Right kidney (tissue), 1 donor: Measurements from ENCODE around the gene DNAH14.
A peak's percentile ranks its signal among the peaks of the same experiment; 100 is the strongest.
"Not testable (repeated sequence)": the region's sequence is repeated elsewhere in the genome, so short reads cannot be mapped to it uniquely, and the experiment has no call there.

ENCODE experiments used
- DNase-seq: peaks from one replicate; pipeline ENCODE4 v3.0.0-alpha.2; 2016

The DNAH14 gene

DNA sequence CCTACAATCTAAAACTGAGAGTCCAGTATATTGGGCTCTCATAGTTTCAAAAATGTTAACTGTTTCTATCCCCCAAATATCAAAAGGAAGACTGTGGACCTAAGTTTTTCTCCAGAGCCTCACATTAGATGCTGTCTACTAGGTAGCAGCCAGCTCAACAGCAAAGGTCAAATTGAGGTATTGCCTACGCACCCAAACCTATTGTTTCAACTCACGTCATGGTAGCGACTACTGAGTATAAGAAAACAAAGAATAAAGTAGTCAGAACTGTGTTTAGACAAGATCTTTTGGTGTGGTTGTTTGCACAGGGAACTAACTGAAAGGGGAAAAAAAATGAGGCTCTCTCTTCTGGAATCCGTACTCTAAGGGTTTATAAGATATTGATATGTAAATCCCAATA, 325.2 kb downstream of the DNAH14 start:
- DNase-seq, result no peak

DNA sequence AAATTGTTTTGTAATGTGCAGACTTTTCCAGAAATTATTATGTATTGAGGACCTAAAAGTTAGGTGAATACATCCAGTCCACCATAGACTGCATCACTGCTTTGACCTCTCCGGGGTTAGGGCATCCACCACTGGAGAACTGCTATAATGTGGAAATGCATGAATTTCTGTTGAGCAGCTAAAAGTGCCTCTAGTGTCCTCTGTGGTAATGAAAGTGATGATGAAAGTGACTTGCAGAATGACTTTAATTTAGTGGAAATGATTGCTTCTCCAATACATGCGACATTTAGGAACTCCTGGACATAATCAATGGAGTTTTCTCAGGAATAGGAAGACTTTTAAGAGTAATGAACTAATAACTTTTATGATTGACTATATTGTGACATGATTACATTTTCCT, 327.6 kb downstream of the DNAH14 start:
- DNase-seq, result no peak

DNA sequence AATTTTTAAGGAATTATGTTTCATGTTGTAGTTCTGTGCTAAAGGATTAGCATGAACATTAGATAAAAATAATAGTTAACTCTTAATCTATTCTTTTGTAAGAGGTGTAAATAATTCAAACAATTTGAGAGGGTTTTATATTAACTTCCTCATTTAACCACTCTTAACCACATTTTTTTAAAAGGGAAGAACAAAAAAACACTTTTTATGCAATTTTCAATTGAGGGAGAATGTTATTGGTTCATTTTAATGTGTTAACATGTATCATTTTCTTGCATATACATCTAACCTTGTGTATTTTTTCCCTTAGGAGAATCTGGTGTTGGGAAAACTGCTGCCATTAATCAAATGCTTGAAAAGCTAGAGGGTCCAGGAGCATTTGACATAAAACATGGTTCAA, 329.3 kb downstream of the DNAH14 start:
- no peak for DNase-seq

DNA sequence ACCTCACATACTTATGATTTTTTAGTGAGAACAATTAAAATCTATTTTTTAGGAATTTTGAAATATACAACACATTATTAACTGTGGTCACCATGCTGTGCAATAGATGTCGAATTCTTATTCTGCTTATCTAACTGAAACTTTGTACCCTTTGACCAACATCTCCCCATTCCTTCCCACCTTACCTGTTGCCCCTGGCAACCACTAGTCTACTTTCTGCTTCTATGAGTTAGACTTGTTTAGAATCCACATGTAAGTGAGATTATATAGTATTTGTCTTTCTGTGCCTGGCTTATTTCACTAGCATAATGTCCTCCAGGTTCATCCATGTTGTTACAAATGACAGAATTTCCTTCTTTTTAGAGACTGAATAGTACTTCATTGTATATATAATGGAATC, 330.1 kb downstream of the DNAH14 start:
- no peak for DNase-seq

DNA sequence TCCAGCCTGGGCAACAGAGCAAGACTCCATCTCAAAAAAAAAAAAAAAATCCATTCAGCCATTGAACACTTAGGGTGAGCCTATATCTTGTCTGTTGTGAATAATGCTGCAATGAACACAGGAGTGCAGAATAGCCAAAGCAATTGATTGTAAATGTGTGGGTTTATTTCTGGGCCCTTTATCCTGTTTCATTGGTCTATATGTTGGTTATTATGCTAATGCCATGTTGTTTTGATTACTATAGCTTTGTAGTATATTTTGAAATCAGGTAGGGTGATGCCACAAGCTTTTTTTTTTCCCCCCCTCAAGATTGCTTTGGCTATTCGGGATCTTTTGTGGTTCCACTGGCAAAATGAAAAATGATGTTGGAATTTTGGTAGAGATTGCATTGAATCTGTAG, 330.8 kb downstream of the DNAH14 start:
- DNase-seq, result no peak

DNA sequence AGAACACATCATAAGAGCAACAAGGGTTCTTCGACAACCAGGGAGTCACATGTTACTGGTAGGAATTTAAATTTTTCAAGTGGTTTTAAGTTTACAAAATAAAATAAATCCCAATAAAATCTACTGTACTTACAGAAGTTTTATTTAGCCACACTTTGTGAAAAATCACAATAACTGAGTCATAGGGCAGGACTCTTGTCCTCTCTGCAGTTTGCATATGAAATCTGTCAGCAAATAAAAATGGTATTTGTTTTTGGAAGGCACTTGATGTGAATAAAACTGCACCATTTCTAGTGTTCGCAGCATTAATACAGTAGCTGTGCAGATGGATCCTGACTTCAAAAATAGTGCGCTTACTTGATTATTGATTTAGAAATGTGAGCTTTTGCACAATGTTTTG, 348.0 kb downstream of the DNAH14 start:
- DNase-seq, result no peak

DNA sequence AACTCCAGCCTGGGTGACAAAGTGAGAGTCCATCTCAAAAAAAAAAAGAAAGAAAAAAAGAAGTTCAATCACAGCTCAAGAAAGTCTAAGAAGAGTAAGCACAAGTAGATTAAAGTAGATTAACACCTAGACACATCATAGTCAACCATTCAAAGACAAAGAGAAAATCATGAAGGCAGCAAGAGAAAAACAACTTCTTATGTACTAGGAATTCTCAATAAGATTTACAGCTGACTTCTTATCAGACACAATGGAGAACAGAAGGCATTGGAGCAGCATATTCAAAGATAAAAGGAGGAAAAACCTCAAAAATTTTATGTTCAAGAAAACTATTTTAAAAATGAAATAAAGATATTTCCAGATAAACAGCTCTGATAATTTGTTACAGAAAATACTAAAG, 351.1 kb downstream of the DNAH14 start:
- no peak for DNase-seq

DNA sequence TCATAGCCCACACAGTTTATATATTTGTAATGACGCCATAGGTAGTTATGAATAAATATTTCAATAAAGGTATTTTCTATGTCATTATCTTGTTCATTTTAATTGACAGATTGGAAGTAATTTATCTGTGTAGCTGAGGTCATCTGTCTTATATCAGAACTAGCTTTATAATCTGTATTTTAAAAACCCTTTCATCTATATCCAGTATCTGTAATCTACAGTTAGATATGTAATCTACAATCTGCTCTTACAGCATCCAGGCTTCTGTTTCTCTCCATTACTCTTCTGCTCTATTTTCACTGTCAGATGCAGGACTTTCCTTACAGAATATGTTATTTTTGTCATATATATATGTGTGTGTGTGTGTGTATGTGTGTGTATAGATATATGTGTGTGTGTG, 360.8 kb downstream of the DNAH14 start:
- DNase-seq, result no peak

DNA sequence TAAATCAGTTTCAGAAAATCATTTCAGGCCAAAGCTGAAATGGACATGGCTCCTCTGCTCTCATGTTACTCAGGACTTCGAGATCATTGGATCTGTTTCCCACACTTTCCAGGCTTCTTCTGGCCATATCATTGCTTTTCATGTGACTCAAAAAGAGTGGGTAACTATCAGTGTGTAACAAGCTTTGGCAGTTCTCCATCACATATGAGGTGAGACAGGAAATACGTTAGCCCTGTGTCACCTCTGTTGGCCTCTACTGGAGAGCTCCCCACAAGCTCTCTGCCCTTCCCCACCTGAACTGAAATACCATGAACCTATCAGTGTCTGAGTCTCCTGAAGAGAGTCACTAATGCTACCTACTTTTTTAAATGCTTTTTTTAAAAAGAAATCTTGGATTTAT, 370.1 kb downstream of the DNAH14 start:
- no peak for DNase-seq

DNA sequence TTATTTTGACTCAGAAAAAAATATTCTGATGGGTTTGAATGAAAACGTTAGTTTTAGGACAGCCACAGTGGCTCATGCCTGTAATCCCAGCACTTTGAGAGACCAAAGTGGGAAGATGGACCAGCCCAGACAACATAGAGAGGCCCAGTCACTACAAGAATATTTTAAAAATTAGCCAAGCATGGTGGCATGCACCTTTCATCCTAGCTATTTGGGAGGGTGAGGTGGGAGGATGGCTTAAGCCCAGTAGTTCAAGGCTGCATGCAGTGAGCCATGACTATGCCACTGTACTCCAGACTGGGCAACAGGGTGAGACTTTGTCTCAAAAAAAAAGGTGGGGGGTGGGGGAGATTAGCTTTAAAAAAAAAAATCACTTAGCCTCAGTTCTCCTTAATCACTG, 370.9 kb downstream of the DNAH14 start:
- DNase-seq, result no peak

DNA sequence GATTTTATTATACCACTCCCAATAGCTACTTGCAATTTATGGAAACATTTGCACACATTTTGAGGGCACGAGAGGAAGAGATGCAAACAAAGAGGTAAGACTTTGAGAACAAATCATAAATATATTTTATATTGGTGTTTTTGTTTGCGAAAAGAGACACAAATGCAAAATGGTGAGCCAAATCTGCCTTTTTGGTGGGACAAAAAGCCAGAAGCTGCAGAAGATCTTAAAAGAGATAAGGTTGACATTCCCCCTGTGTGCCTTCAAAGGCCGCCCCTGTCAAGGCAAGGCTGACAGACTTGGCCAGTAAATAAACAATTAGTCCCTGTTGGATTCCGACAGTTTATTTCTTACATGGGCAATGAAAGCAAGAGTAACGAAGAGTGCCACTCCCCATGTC, 375.5 kb downstream of the DNAH14 start:
- DNase-seq, result no peak

DNA sequence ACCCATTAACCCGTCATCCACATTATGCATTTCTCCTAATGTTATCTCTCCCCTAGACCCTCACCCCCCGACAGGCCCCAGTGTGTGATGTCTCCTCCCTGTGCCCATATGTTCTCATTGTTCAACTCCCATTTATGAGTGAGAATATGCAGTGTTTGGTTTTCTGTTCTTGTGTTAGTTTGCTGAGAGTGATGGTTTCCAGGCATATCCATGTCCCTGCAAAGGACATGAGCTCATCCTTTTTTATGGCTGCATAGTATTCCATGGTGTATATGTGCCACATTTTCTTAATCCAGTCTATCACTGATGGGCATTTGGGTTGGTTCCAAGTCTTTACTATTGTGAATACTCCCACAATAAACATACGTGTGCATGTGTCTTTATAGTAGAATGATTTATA, 381.1 kb downstream of the DNAH14 start:
- DNase-seq, result not testable (repeated sequence)

DNA sequence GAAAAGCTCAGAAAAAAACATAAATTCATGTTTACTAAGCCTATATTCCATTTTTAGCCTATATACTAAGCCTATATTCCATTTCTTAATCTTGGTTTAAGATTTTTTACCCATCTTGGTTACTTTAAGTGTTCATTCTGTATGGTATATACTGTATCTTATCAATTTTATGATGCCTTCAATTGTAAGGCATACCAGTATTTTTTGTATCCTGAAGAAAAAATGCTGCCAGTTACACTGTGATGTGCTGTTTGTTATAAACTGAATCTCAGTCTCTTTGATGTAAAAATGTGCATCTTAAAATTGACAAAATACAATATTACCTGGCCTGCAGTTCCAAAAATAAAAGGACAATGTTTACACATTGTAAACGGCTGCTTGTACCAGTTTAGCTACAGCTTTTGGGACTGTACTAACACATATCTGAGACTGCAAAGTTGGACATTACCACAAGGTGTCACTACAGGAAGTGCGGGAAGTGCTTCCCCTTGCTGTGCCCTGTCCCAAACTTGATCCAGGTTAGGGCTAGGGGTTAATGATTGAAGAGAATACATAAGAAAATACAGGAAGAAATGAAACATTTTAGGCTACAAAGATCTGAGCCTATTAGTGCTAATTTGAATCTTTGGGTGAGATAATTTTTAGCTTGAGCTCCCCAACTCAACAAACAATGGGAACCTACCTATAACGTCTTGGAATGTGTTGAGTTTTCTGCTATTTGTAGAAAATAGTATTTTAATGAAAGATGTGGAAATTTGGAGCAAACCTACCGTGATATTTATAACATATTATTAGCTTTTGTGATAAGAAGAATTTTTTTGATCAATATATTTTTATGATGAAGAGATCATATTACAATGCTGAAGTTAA, 389.5 kb downstream of the DNAH14 start:
- peak; percentile 26 for DNase-seq

DNA sequence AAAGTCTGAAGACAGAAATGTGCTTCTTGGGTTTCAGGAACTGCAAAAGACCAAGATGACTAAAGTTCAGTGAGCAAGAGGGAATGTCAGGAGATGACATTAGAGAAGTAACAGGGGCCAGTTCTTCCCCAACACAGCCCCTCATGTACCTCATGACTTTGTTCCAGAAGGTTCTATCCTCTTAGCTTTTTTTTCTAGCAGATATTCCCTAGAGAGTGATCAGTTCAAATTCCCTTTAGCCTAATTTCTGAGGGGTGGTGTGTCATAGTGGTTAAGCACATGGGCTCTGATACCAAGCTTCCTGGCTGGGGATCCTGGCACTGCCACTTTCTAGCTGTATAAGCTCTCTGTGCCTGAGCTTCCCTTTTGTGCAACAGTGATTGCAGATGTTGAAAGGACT, 390.4 kb downstream of the DNAH14 start:
- DNase-seq, result no peak

DNA sequence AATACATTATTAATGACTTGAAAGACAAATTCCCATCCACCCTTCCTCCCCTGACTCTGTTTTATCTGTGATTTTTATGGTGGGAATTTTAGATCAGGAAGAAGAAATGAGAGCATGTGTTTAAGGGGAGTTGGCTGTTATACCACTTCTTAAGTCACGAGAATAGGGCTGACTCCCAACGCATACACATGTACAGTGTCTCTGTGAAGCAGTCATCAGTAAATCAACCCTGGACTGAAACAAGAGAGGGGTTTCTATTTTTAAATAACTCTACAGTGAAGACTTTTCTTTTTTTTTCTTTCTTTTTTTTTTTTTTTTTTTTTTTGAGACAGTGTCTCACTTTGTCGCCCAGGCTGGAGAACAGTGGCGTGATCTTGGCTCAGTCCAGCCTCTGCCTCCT, 392.3 kb downstream of the DNAH14 start:
- no peak for DNase-seq

DNA sequence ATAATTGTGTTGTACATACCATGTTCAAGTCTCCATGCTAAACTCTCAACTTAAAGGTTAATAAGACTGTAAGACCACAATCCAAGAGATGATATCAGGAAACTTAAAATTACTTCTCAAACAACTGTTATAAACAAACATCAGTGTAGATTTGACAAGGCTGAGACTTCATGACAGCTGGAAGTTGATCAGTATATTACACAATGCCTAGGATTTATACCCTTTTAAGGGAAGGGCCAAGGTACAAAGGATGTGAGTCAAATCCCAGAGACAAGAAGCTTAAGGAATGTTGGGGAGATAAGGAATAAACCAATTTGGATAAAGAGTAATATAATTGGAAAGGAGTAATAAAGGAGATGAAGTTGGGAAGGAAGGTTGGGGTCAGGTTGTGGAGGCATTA, 399.6 kb downstream of the DNAH14 start:
- DNase-seq, result no peak

DNA sequence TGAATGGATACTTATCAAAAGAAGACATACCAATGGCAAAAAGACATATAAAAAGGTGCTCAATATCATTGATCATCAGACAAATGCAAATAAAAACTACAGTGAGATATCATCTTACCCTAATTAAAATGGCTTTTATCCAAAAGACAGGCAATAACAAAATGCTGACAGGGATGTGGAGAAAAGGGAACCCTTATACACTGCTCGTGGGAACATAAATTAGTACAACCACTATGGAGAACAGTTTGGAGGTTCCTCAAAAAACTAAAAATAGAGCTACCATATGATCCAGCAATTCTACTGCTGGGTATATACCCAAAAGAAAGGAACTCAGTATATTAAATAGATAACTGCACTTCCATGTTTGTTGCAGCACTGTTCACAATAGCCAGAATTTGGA, 400.5 kb downstream of the DNAH14 start:
- not testable (repeated sequence) for DNase-seq

DNA sequence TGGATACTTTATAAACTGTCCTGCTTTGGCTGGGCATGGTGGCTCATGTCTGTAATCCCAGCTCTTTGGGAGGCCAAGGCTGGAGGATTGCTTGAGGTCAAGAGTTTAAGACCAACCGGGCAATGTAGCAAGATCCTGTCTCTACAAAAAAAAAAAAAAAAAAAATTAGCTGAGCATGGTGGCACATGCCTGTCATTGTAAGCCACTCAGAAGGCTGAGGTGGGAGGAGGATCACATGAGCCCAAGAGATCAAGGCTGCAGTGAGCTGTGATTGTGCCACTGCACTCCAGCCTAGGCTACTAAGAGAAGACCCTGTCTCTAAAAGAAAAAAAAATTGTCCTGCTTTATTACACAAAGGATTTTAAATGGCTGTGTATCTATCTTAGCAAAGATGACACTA, 403.2 kb downstream of the DNAH14 start:
- DNase-seq, result no peak

DNA sequence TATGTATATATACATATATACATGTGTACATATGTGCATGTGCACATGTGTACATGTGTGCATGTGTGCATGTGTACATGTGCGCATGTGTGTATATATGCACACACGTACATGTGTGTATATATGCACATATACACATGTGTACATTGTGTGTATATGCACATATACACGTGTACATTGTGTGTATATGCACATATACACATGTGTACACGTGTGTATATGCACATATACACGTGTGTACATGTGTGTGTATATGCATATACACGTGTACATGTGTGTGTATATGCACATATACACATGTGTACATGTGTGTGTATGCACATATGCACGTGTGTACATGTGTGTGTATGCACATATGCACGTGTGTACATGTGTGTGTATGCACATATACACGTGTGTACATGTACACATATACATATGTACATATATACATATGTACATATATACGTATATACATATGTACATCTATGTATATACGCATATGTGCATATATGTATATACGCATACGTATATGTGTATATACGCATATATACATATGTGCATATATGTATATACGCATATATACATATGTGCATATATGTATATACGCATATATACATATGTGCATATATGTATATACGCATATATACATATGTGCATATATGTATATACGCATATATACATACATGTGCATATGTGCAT, 405.8 kb downstream of the DNAH14 start:
- DNase-seq, result not testable (repeated sequence)

DNA sequence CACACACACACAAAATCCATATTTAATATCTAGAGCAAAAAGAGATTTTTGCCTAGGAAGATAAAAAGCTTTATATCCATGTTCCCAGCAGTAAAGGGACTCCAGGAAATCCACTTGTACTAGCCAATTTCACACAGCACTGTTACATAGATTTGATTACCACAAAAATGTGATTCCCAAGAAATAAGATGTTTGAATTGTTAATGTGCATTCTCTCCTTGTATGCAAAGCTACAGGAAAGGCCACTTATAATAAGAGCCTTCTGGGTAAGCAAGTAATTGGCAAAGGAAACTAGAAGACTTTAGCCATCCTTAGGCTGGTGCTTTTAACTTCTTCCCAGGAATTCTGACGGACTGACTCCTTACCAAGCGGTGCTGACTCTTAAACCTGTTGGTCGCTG, 409.1 kb downstream of the DNAH14 start:
- no peak for DNase-seq

DNA sequence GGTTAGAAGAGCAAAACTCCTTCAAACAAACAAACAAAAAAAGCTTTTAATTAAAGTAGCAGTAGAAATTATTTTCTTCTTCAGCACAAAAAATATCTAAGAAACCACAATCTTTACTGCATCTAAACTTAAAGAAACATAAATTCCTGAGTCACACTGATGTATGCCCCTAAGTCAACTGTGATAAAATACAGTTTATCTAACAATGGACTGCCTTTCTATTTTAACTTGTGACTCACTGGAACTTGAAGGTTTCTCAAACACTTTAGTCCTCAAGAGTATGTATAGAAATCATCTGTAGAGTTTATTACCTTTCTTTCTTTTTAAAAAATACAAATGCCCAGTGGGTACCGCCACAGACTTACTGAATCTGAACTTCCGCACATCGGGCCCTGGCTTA, 412.2 kb downstream of the DNAH14 start:
- DNase-seq, result no peak

DNA sequence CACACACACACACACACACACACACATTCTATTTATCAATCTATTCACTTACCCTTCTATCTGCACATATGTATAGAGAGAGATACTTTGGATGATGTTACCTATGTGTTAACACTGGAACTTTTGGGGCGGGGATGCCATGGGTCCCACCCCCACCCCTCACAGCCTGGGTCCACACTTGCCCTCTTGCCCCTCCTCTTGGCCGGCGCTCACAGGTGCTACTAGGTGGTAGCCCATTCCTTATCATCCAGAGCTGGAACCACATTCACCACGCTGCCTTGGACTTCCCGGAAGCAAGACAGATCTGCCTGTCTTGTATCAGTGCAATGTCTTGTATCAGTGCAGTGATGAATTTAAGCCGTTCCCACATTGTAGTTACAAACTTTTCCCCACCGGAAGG, 413.2 kb downstream of the DNAH14 start:
- DNase-seq, result no peak

DNA sequence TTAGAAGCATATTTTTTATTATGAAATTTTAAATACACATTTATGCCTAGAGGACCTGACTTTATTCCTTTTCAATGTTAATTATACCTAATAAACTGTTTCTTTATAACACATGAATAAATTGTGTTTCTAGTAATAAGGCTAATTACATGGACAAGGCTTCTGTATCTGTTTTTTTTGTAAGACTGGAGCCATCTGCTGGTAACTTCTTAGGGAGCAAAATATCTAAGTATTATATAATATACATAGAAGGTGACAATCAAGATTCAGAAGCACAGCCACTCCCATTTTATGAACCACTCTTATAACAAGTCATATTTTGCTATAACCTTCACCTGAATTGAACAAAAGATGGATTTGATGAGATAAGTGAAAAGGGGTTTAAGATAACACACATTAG, 414.1 kb downstream of the DNAH14 start:
- DNase-seq, result no peak

DNA sequence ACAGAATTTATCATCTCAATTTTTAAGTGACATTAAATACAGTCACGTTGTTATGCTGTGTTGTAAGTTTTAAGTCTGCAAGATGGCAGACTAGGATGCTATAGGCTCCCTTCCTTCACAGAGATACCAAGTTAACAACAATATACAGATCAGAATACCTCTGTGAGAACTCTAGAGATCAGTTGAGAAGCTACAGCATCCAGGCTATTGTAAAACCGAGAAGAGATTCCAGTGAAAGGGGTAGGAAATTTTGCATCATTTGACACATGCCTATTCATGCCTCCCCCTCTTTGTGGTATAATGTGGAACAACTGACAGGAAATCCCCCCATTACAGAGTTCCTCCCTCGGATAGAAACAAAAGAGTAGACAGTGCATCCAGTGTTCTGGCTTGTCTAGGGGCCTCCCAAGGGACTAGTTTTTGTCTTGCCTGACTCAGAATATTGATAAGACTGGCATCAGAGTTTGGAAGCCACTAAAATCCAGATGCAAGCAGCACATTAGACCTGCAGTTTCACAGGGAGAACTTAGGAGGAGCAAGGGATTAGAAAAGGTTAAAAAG, 417.7 kb downstream of the DNAH14 start:
- DNase-seq, result no peak
